ENCODE data around the gene FOSB.

The FOSB gene

DNA sequence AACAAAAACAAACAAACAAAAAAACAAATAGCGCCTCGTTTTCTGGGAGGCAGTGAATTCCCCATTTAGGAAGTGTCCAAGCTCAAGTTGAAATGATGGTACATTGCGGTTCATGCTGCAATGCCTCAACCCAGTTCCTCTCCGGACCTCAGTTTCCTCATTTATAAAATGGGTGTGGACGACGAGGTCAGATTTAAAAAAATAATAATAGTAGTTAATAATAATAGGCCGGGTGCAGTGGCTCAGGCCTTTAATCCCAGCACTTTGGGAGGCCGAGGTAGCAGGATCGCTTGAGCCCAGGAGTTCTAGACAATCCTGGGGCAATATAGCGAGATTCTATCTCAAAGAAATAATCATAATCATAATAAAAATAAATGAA is 28.6 kb upstream of the FOSB start:
- H3K4me3 ChIP-seq (ENCODE audit: low read depth, low read length): peak overlapping the region; percentile 59
- TF ChIP-seq, protein P1, sequence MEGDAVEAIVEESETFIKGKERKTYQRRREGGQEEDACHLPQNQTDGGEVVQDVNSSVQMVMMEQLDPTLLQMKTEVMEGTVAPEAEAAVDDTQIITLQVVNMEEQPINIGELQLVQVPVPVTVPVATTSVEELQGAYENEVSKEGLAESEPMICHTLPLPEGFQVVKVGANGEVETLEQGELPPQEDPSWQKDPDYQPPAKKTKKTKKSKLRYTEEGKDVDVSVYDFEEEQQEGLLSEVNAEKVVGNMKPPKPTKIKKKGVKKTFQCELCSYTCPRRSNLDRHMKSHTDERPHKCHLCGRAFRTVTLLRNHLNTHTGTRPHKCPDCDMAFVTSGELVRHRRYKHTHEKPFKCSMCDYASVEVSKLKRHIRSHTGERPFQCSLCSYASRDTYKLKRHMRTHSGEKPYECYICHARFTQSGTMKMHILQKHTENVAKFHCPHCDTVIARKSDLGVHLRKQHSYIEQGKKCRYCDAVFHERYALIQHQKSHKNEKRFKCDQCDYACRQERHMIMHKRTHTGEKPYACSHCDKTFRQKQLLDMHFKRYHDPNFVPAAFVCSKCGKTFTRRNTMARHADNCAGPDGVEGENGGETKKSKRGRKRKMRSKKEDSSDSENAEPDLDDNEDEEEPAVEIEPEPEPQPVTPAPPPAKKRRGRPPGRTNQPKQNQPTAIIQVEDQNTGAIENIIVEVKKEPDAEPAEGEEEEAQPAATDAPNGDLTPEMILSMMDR (IDR thresholded peaks at IDR 0.05; ENCODE audit: borderline replicate concordance, insufficient read depth, low read depth, low read length): no peak

DNA sequence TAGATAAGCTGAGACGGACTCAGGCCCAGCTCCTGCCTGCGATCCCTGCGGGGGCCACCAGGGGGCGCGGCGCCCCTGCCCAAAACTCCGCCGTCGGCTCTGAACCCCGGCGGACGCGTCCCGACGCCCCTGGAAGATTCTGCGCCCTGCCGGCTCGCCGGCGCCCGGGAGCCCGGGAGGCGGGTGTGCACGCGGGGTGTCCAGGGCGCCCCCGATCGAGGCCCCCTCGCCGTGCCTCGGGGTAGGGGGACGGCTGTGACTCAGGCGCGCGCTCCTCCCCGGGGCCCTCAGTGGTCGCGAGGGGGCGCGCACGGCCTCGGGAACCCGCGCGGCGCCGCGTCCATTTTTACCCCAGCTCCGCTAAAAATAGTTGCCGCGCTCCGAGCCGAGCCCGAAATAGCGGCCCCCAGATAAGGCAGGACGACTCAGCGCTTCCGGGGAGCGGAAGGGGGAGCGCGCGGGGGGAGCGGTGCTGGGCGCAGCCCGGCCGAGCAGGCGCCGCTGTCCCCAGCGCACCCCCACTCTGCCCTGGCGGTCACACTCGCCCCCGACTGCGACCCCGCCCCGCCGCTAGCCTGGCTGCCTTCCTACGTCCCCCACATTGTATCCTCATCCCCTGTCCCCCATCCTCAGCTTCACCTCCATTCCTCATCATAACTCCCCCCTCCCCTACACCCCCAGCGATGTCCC is 28.1 kb upstream of the FOSB start:
- peak overlapping the region; percentile 59 for H3K4me3 ChIP-seq (ENCODE audit: low read depth, low read length)
- TF ChIP-seq, protein P1 (IDR thresholded peaks at IDR 0.05; ENCODE audit: borderline replicate concordance, insufficient read depth, low read depth, low read length): peak; percentile 93

DNA sequence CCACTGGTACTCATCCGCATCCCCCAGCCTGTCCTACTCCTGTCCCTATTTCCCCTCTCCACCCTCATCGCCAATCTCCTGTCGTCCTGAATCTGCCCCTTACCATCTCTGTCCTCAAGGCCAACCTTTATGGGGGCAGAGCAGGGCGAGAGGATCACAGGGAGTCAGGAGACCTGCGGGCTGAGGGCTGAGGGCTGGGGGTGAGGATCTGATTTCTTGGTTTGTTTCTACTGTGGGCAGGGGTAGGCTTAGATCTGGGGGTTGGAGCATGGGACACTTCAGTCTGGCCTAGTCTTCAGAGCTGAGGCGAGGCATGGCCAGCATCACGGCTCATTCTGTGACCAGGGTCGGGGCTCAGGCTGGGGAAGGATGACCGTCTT is 27.5 kb upstream of the FOSB start:
- peak overlapping the region; percentile 59 for H3K4me3 ChIP-seq (ENCODE audit: low read depth, low read length)
- TF ChIP-seq, protein P1 (IDR thresholded peaks at IDR 0.05; ENCODE audit: borderline replicate concordance, insufficient read depth, low read depth, low read length): no peak

DNA sequence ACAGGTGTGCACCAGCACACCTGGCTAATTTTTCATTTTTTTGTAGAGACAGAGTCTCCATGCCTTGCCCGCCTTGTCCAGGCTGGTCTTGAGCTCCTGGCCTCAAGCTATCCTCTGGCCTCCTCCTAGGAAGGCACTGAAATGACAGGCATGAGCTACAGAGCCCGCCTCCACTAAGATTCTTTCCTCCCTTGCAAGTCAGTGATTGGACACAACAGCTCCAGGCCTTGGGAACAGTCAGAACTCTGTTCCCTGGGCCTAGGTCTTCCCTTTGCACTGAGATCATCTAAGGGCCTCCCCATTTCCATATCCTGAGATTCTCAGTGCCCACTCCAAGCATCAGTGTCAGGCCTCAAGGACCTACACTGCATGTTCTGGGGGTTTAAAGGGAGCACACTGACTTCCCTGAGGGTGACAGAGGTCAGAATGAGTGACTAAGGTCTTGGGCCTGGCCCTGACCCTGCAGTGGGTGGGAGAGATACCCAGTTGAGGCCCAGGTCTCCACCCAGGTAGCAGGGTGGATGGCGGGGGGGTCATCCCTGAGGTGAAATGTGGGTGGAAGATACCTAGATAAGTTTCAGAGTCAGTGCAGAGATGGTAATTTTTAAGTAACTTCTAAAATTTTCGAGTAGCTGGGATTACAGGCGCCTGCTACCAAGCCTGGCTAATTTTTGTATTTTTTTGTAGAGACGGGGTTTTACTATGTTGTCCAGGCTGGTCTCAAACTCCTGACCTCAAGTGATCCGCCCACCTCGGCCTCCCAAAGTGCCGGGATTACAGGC is 26.7 kb upstream of the FOSB start:
- no peak overlapping the region for H3K4me3 ChIP-seq (ENCODE audit: low read depth, low read length)
- TF ChIP-seq, protein P1 (IDR thresholded peaks at IDR 0.05; ENCODE audit: borderline replicate concordance, insufficient read depth, low read depth, low read length): no peak

DNA sequence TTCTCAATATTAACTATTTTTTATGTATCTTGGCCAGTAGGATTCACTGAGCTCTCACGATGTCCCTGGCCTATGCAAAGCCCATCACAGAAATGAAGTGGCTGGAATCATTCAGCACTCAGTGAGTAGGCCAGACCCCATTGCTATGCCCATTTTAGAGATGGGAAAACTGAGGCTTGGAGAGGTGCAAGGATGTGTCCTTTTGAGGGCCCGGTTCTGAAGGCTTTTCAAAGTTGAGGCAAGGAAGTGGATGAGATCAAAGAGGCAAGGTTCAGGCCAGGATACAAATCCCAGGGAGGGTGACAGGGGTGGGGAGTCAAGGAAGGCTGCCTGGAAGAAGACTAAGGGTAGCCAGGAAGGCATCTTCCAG is 25.4 kb upstream of the FOSB start:
- H3K4me3 ChIP-seq (ENCODE audit: low read depth, low read length): no peak overlapping the region
- TF ChIP-seq, protein P1 (IDR thresholded peaks at IDR 0.05; ENCODE audit: borderline replicate concordance, insufficient read depth, low read depth, low read length): no peak

DNA sequence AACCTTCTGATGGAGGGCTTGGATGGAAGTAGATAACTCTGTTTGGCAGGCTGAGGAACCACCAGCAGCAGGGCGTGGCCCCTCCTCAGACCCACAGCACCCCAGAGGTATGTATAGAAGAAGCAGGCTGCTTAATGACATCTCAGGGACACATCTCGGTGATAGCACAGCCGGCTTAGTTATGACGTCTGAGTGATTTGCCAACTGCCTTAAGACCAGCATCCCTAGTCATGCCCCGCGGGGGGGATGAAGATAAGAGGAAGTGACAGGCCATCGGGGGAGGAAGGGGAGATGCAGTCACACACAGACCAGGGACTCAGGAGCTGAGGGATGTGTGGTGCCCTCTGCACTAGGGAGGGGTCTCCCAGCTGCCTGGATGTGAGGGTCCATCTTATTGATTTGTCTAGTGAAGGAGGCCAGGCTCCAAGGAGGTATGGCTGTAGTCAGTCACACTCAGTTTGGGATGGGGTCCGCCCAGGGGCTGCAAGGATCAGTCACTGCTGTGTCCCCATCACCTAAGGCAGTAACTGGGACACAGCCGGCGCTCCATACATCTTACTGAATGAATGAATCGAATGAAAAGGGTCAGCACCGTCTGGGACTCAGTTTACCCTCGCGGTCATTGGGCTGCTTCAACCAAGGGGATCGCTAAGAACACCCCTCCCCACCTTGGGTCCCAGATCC is 24.9 kb upstream of the FOSB start:
- peak overlapping the region; percentile 46 for H3K4me3 ChIP-seq (ENCODE audit: low read depth, low read length)
- TF ChIP-seq, protein P1 (IDR thresholded peaks at IDR 0.05; ENCODE audit: borderline replicate concordance, insufficient read depth, low read depth, low read length): no peak
